NAMALWA (cell line): ENCODE measurements around the gene ZNF432.
"Not testable (repeated sequence)": the region's sequence is repeated elsewhere in the genome, so short reads cannot be mapped to it uniquely, and the experiment has no call there.

Experiments used
- DNase-seq: peaks from one replicate; pipeline ENCODE4 v3.0.0-alpha.2; 2015; ENCODE audit warnings: low spot score

ZNF432 gene

GRCh38 chr19:52048555-52049501 is at the start of gene ZNF432:
ZNF432 (minus strand) TSS chr19:52048838; CDS start chr19:52046868, 1,970 bp downstream.
- peak; percentile 89 for DNase-seq

DNA sequence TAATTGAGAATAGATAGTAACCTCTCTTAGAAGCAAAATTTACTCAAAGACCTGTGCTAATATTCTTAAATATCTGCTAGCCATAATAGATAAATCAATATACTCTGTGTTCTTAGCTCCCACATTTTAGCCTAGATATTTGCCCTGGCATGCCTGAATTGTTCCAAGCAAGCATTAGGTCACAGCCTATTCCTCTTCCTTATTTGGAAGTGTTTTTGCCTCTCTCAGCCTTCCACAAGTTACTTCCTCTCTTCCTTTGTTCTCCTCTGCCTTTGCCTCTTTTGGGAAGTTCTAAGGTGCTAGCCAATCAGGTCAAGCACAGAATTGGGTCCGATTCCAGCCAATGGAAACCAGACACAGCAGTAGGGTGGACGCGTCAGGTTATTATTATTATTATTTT is 47.8 kb upstream of the ZNF432 start:
- DNase-seq: not testable (repeated sequence)

DNA sequence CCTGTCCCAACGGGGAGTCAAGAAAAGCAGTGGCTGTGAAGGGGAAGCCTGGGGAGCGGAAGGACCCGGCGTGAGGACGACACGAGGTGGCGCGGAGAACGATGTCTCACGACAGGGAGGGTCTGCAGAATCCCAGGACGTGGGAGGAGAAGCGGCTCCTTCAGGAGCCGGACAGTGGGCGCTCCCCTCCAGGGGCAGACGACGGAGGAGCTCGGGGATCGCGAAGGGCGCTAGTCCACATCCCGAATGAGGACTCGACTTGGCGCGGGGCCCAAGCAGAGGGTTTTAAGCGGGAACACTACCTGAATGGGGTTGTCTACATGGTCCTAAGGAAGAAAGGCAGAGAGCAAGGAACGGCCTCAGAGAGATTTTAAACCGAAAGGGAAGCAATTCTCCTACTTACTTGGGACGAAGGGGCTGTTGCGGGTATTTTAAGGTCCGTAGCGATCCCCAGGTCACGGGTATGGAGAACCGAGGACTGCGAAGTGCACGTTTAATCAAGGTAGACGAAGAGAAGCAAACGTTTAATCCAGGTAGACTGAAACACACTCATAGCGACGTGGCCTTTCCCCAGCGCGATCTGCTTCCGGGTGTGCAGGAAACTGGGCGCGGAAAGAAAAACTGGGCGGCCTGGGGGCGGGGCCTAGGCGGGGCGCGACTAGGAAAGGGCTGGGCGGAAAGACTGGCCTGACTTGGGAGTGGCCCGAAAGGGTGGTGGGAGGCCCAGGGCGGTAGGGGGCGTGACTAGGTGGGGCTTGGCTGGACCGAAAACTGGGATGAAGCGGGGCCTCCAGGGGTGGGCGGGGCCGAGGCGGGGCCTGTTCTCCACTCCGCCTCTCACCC is 46.8 kb upstream of the ZNF432 start, which contains the start of gene ZNF841:
Gene ZNF841, minus strand, starts transcription at position 594 of the 843 bp plus-strand sequence. CDS start 10,964 bp downstream, outside the sequence.
- no peak for DNase-seq

GRCh38 chr19:52094526-52095130 is 46.0 kb upstream of the ZNF432 start:
- no peak for DNase-seq

GRCh38 chr19:52086481-52086880 is 37.8 kb upstream of the ZNF432 start:
- no peak for DNase-seq

DNA sequence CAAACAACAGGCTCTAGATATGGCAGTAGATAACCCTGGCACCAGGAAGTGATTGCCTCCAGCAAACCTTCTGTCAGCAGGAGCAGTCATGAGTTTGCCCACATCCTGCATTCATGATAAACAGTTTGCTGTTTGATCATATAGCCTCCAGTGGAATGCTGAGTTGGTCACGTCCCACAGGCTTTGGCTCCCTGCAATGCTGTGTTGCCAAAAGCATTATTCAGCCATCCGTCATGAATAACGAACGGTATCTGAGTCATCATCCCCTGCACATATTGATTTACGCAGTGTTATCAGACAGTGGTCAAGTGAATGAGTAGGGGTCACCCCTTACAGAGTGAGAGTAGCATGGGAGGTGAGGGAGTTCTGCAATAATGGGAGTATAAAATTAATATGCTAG is 21.9 kb upstream of the ZNF432 start:
- DNase-seq: no peak

GRCh38 chr19:52069653-52070052 is 21.0 kb upstream of the ZNF432 start:
- DNase-seq: no peak

DNA sequence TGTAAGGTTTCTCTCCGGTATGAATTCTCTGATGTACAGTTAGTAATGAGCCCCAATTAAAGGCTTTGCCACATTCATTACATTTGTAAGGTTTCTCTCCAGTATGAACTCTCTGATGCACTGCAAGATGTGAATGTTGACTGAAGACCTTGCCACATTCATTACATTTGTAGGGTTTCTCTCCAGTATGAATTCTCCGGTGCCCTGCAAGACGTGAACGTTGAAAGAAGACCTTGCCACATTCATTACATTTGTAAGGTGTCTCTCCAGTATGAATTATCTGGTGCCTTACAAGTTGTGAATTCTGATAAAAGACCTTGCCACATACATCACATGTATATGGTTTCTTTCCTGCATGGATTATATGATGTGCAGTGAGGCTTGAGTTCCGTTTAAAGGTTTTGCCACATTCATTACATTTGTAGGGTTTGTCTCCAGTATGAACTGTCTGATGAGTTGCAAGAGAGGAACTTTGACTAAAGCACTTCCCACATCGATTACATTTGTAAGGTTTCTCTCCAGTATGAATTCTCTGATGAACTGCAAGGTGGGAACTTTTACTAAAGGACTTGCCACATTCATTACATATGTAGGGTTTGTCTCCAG is 17.7 kb upstream of the ZNF432 start:
- DNase-seq: no peak

GRCh38 chr19:52065399-52065798 is 16.8 kb upstream of the ZNF432 start:
- no peak for DNase-seq

GRCh38 chr19:52056480-52056879 is 7.8 kb upstream of the ZNF432 start:
- not testable (repeated sequence) for DNase-seq

DNA sequence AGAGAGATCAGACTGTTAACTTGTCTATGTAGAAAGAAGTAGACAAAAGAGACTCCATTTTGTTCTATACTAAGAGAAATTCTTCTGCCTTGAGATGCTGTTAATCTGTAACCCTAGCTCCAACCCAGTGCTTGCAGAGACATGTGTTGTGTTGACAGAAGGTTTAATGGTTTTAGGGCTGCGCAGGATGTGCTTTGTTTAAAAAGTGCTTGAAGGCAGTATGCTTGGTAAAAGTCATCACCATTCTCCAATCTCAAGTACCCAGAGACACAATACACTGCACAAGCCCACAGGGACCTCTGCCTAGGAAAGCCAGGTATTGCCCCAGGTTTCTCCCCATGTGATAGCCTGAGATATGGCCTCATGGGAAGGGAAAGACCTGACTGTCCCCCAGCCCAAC is 3.1 kb upstream of the ZNF432 start:
- not testable (repeated sequence) for DNase-seq

- no peak for DNase-seq
Observed at GRCh38 chr19:52039169-52039568, 9.5 kb downstream of the ZNF432 start.

GRCh38 chr19:52034051-52034728 is 14.4 kb downstream of the ZNF432 start:
- no peak for DNase-seq

DNA sequence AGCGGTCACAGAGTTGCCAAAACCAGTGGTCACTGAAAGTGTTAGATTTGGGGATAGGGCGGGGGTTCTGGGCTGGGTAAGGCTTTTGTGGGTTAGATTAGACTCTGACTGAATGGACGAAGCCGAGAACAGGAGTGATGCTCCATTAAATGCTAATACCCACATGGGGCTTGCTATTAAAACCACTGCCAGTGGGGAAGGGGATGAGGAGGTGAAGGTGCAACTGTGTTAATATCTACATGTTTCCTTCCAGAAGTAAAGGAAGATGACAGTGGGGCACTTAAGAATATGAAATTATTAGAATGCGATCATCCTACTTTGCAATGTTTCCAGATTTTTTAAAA is 19.9 kb downstream of the ZNF432 start:
- peak; percentile 67 for DNase-seq

DNA sequence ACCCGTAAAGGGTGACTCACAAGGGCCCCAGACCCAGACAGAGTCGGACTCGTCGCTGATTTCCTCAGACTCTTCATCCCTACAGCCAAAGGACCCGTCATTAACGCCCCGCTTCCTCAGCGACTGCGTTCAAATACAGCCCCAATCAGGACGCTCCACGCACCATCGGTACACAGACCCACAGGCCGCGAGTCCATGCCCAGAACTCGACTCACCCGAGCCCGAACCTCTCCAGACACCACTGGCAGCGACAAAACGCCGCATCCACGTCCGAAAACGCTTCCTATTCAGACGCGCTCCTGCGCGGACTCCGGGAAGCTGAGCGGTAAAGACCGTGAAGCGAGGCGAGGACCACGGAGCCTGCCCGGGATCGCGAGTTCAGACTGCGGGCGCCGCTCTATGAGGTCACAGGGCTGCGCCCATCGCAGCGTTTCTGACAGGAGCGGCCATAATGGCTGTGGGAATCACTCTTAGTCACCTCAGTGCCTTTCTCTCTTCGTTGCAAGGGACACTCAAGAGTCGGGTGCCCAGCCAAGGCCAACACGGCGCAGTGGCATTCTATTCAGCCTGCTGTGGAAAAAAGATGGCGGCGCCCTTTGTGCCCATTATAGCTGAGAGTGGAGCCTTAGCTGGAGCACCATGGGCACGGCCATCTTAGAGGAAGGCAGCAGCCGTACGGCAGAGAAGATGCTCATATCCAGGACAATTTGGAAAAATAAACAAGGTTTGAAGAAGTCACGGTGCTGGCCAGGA is 20.4 kb downstream of the ZNF432 start, which contains the start of gene ZNF614:
Gene ZNF614, minus strand, starts transcription at position 353 of the 753 bp plus-strand sequence. CDS start 2,634 bp downstream, outside the sequence.
- DNase-seq: peak; percentile 92

GRCh38 chr19:52026255-52026990 is 22.2 kb downstream of the ZNF432 start:
- DNase-seq: not testable (repeated sequence)

- DNase-seq: not testable (repeated sequence)
Observed at GRCh38 chr19:52024478-52024877, 24.2 kb downstream of the ZNF432 start.

DNA sequence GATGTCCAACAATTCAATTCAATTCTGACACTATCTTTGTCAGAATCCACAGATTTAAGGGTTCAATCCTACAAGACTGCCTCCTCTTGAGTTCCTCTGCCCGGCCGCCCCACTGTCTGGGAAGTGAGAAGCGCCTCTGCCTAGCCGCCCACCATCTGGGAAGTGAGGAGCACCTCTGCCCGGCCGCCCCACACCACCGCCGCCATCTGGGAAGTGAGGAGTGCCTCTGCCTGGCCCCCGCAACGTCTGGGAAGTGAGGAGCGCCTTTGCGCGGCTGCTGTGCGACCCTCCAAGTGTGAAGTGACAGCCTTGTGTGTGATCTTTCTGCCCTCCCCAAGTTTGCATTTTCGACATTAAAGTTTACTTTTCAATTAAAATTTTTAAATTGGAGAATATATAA is 26.4 kb downstream of the ZNF432 start:
- DNase-seq: no peak

- DNase-seq: no peak
Observed at GRCh38 chr19:52020506-52020905, 28.1 kb downstream of the ZNF432 start.

DNA sequence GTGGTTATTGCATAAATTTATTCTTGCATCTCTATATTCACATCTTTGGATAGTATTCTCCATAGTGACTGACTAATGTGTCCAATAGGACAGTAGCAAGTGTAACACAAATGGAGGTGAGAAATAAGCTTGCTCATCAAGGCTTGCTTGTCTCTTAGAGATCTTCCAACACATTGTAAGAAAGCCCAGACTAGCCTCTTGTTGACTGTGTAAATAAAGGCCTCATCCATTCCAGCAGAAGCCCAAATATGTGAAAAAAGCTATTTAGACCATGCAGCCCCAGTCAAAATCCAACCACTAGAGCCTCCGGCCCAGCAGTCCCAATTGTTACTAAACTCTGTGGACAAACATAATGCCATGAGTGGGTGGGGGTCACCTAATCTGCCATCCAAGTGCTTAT is 38.0 kb downstream of the ZNF432 start:
- DNase-seq: no peak
